Measurements from ENCODE around the gene GREB1. TPM values are rescaled to one million over a fixed set of nuclear protein-coding genes. Genes with fewer than 3 reads are reported as not detected.

Gene GREB1
- total and polyA plus RNA-seq, 2 experiments from 2014 or later, result 5.7 to 6.4 TPM

- no peaks in the 10 kb centered on the region for H3K27me3 ChIP-seq
- H3K27ac ChIP-seq, result no peak overlapping the region
- no peaks in the 10 kb centered on the region for H3K9me3 ChIP-seq (ENCODE audit: low read depth)
- DNase-seq (ENCODE audit: low spot score), result no peak
- H3K79me2 ChIP-seq, result no peaks in the 10 kb centered on the region
- H4K20me1 ChIP-seq (ENCODE audit: insufficient read depth, poor library complexity, severe bottlenecking), result no peaks in the 10 kb centered on the region
- no peaks in the 10 kb centered on the region for H3K9me2 ChIP-seq (replicated peaks; ENCODE audit: insufficient read depth)
- no peak overlapping the region for H3K4me2 ChIP-seq
- TF ChIP-seq EZH2 (IDR thresholded peaks at IDR 0.05; ENCODE audit: borderline replicate concordance), result no peak
- TF ChIP-seq CTCF (IDR thresholded peaks at IDR 0.05; ENCODE audit: poor library complexity), result no peak
- TF ChIP-seq EZH2phosphoT487 (IDR thresholded peaks at IDR 0.05; ENCODE audit: low read depth, severe bottlenecking, unreplicated experiment), result no peak
- no peak overlapping the region for H2AFZ ChIP-seq
- 95% methylated on average over 7 of the region's 7 CpGs for WGBS (ENCODE audit: low lambda C conversion rate, missing lambda C conversion rate)
- no peak overlapping the region for H3K4me3 ChIP-seq
- no peaks in the 10 kb centered on the region for H3K4me1 ChIP-seq (ENCODE audit: insufficient read depth)
- no peaks in the 10 kb centered on the region for H3K36me3 ChIP-seq (replicated peaks; ENCODE audit: insufficient read depth, low read depth)
Measured at GRCh38 chr2:11631462-11631861, 97.6 kb downstream of the GREB1 start.

GRCh38 chr2:11633923-11634478 lies 100.2 kb downstream of the GREB1 start:
- Histone ChIP-seq H4K20me1 (ENCODE audit: insufficient read depth, poor library complexity, severe bottlenecking) (no peaks in the 10 kb centered on the region), H3K9me2 (replicated peaks; ENCODE audit: insufficient read depth) (no peaks in the 10 kb centered on the region), H3K27ac (no peak overlapping the region), H3K79me2 (no peaks in the 10 kb centered on the region), H3K4me2 (no peak overlapping the region), H3K27me3 (no peaks in the 10 kb centered on the region), H3K9me3 (ENCODE audit: low read depth) (no peaks in the 10 kb centered on the region), H3K36me3 (replicated peaks; ENCODE audit: insufficient read depth, low read depth) (no peaks in the 10 kb centered on the region), H3K4me3 (no peak overlapping the region), H2AFZ (no peak overlapping the region), H3K4me1 (ENCODE audit: insufficient read depth) (no peaks in the 10 kb centered on the region)
- TF ChIP-seq CTCF (IDR thresholded peaks at IDR 0.05; ENCODE audit: poor library complexity), result no peak
- no peak for TF ChIP-seq EZH2 (IDR thresholded peaks at IDR 0.05; ENCODE audit: borderline replicate concordance)
- TF ChIP-seq EZH2phosphoT487 (IDR thresholded peaks at IDR 0.05; ENCODE audit: low read depth, severe bottlenecking, unreplicated experiment), result no peak
- DNase-seq (ENCODE audit: low spot score), result no peak
- WGBS (ENCODE audit: low lambda C conversion rate, missing lambda C conversion rate), result 95% methylated on average over 28 of the region's 28 CpGs

- H3K4me1 ChIP-seq (ENCODE audit: insufficient read depth), result no peaks in the 10 kb centered on the region
- H3K4me2 ChIP-seq, result no peak overlapping the region
- H3K9me2 ChIP-seq (replicated peaks; ENCODE audit: insufficient read depth), result no peaks in the 10 kb centered on the region
- no peaks in the 10 kb centered on the region for H3K36me3 ChIP-seq (replicated peaks; ENCODE audit: insufficient read depth, low read depth)
- no peak for TF ChIP-seq EZH2 (IDR thresholded peaks at IDR 0.05; ENCODE audit: borderline replicate concordance)
- no peak for TF ChIP-seq CTCF (IDR thresholded peaks at IDR 0.05; ENCODE audit: poor library complexity)
- TF ChIP-seq EZH2phosphoT487 (IDR thresholded peaks at IDR 0.05; ENCODE audit: low read depth, severe bottlenecking, unreplicated experiment), result no peak
- H3K9me3 ChIP-seq (ENCODE audit: low read depth), result no peaks in the 10 kb centered on the region
- H3K27me3 ChIP-seq, result no peaks in the 10 kb centered on the region
- no peak overlapping the region for H3K27ac ChIP-seq
- no peak overlapping the region for H2AFZ ChIP-seq
- H3K79me2 ChIP-seq, result no peaks in the 10 kb centered on the region
- WGBS (ENCODE audit: low lambda C conversion rate, missing lambda C conversion rate), result 97% methylated on average over 15 of the region's 15 CpGs
- no peak overlapping the region for H3K4me3 ChIP-seq
- DNase-seq (ENCODE audit: low spot score), result no peak
- no peaks in the 10 kb centered on the region for H4K20me1 ChIP-seq (ENCODE audit: insufficient read depth, poor library complexity, severe bottlenecking)
Measured at GRCh38 chr2:11634584-11634983, 100.7 kb downstream of the GREB1 start.

All from hepatocyte (in vitro differentiated cells).